Activated CD4-positive, CD25-positive, alpha-beta regulatory T cell treated with anti-CD3 and anti-CD28 coated beads, Interleukin-2, amount 50 U/mL, for 24 hours (primary cell): Measurements from ENCODE around the gene ITGA11.

Experiments used
- ATAC-seq, 2 donors: fragments of 150-1000 bp; cut with Tn5 transposase; one replicate each; pipeline ENCODE4 v1.10.0; 2021; ENCODE audit warnings: mild to moderate bottlenecking in 1 of 2, moderate library complexity in 1 of 2

The ITGA11 gene

DNA sequence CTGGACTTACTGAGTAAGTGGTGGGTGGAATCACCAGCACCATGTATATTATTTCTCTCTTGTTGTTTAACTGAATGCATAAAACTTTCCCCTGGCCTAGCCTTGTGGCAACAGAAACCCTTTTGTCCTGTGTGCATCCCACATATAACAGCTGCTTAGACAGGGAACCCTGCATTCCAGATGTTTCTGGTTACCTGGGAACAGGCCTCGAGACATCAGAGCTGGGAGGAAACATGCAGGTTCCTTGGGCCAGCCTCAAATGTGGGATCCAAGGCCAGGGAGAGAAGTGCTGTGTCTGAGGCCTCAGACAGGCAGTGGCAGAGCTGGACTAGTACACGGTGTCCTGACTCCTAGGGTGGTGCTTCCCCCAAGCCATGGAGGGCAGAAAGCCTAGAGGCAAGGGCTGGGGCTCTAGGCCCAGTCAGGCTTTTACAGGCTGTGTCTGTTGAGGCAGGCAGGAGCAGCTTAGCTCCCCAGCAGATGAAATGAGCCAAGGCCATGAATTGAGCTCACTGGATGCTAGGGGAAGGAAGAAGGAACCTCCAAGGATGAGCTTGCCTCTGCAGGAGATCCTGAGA, 57.7 kb downstream of the ITGA11 start:
- no peak for ATAC-seq

DNA sequence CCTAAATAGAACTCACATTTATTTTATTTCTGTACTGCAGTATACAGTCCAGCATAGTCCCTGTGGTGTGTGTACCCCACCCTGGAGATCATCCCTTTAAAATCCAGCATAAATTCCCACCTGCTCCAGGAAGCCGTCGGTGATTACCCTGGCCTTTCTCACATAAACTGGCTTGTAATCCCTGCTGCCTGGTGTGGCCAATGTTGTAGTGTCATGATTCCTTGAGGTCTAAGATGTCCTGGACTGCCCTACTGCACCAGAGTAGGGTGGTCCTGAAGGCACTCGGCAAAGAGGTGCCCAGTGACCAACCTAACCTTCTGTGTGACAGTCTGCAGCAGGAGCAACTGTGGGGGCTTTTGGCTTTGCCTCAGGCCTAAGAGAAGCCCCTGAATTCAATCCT, 58.9 kb downstream of the ITGA11 start:
- ATAC-seq = no peak

DNA sequence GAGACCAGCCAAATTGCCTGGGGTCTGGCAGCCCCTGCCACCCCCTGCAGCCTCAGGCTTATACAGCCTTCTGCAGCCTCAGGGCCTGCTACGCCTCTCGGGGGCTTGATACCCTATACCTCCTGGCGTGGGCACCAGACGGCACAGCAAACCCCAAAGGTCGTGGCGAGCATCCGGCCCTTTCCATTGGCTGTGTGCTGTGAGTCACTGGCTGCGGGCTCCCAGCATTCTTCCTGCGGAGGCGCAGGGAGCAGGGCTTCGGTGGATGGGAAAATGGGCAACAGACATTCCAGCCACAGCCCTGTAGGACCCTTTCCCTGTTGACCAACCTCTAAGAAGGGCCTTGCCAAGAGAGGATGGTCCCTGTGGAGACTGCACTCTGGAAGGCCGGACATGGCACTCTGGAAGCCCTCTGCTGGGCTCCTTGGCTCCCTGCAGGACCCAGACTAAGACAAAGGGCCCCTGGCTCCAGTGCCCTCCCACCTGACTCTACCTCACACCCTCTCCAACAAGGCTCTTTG, 59.6 kb downstream of the ITGA11 start:
- no peak for ATAC-seq

DNA sequence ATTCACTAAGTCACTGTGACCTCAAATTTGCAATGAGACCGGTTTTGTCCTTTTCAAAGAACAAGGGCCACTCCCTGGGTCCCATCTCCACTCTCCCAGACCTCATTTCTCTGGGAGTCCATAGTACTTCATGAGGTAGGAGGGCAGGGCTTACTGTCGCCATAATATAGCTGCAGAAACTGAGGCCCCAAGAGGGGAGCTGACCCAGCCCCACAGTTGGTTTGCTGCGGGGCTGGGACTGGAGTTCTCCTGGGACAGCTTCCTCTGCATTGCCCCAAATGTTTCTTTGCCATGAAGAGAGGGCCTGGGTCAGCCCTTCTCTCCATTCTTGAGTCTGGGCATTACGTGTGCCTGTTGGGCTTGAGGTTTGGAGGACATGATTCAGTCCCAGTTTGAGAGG, 60.1 kb downstream of the ITGA11 start:
- ATAC-seq = no peak

DNA sequence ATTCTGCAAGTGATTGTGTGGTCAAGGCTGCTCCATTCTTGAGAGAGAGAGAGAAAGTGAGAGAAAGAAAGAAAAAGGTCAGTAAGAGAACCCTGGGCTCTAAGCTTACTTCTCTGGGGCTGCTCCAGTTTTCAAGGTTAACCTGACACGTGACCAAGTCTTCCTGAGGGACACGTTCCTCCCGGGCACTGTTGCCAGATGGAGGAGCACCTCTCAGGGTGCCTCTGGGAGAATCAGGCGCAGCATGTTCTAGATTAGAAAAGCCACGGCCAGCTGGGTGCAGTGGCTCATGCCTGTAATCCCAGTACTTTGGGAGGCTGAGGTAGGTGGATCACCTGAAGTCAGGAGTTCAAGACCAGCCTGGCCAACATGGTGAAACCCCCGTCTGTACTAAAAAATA, 60.8 kb downstream of the ITGA11 start:
- ATAC-seq = no peak

DNA sequence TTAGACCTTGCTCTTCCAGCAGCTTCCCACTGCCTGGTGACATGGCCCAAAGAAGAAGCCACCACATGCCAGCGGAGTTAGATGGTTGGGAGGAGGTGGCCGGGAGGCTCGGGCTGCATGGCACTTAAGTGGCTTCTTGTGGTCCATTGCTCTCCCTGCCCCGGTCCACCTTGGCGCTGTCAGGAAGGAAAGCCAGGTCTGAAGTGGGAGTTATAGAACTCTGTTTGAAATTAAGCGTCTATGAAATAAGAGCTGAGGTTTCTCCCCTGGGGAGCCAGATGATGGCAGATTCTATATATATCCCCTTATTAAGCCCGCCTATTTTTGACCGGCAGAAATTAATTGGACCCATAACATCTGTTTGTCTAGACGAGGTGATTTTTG, 61.2 kb downstream of the ITGA11 start:
- ATAC-seq = no peak

DNA sequence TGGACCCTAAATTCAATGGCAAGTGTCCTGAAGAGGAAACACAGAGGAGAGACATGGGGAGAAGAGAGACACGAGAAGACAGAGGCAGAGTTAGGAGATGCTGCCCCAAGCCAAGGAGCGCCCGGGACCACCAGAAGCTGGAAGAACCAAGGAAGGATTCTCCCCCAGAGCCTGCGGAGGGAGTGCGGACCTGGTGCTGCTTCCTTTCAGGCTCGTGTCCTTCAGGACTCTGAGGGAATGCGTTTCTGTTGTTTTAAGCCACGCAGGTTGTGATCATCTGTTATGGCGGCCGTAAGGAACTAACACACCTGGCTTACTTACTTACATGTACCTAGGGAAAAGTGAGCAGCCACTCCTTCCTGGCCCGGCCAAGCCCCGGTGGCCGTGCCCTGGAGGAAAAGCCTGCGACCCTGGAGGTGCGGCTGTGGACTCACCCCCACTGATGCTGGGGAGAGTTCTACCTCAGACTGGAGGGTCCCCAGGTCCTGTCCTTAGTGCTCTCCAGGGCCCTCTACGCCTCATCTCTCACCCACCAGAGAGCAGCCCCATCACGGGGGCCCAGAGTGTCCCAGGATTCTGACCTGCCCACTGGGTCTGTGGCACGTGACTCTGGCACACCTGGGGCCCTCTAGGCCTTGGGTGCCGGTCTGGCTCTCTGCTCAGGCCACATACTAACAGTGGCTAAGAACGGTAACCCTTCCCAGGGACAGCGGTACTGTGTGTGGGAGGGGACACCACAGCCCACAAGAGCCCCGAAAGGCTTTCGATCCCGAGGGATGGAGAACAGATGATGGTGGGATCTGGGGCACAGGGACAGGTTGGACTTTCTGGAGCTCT, 61.8 kb downstream of the ITGA11 start:
- ATAC-seq = no peak

DNA sequence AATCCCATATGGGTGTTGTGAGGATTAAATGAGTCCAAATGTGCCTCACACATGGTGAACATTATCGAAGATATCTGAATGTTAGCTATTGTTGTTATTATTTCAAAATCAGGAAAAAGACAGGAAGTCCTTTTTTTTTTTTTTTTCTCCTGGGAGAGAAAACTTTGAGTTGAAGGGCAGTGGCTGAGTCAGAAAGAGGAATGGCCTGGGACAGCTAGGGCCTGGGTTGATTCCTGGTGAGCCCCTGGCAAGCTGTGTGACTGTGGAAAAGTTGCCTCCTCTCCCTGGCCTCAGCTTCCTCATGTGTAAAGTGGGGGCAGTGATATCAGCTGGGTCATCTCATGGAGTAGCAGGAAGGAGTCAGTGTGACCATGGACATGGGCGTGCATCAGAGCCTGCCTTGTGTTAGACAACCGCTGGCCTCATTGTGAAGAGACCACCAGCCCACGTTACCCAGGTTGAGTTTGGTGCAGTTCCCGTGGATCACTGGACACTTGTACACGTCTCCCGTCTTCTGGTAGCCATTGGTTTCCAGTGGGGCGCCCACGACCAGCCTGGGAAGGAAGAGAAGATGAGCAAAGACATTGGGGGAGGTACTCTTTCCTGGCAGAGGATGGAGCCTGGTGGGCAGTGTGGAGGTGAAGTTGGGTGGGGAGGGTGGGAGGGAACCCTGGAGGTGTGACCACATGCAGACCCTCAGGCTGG, 63.1 kb downstream of the ITGA11 start:
- no peak for ATAC-seq

DNA sequence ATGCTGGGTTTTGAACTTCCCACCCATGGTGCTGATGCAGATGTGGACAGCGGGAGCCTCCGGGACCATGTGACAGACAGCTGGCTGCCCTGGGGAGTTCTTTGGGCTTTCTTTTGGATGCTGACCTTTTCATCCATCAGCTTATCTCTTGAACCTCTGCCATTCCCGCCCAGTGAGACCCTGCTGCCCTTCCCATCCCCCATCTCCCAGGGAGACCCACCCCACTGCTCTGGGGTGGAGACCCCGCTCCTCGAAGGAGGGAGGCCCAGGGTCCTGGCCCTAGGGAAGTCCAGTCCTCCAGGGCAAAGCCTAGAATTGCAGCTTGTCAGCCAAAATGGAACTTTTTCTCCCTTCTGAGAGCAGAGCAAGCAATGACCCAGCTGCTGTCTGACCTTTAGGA, 64.0 kb downstream of the ITGA11 start:
- ATAC-seq = no peak

DNA sequence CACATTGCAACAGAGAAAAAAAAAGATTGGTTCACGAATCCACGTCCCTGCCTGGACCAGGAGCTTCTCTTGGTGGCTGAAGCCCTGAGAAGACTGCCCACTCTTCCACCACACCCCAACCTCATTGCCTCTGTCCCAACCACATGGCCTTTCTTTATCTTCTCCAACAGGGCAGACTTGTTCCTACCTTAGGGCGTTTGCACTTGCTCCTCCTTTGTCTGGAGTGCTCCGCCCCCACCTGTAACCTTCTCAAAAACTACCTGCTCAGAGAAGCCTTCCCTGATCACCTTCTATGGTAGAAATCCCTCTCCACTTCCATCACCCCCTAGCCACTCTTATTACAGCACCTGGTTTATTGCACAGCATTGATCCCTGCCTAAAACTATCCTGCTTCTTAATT, 64.7 kb downstream of the ITGA11 start:
- ATAC-seq = no peak

DNA sequence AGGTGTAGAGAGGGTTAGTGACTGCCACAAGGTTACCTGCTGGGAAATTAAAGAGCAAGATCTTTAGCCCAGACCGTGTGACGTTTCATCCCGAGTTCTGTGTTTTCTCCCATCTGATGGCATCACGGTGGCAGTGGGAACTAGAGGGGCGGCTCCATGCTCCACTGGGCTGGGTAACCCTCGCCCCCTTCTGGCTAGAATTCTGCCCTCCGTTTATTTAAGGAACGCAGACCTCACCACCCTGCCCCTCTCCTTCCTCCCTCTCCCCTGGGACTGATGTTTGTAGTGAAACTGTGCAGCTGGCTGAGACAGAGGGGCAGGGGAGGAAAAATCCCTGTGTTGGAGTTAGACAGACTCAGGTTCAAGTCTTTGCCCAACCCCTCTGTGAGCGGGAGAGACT, 65.6 kb downstream of the ITGA11 start:
- no peak for ATAC-seq

DNA sequence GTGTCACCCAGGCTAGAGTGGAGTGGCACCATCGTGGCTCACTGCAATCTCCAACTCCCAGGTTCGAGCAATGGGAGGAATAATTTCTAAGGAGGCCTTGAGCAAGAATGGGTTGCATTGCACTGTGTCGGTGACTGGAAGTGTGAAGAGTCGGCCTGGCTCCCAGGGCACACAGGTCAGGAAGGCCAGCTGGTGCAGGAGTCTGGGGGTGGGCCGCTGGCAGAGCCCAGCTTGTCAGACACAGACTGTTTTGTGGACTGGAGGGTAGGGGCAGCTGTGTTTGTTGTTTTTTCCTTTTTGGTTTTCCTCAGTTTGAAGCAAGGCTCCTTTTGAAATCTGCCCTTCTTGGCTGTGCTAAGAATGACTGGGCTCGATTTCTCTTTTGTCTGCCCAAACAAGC, 66.2 kb downstream of the ITGA11 start:
- no peak for ATAC-seq

DNA sequence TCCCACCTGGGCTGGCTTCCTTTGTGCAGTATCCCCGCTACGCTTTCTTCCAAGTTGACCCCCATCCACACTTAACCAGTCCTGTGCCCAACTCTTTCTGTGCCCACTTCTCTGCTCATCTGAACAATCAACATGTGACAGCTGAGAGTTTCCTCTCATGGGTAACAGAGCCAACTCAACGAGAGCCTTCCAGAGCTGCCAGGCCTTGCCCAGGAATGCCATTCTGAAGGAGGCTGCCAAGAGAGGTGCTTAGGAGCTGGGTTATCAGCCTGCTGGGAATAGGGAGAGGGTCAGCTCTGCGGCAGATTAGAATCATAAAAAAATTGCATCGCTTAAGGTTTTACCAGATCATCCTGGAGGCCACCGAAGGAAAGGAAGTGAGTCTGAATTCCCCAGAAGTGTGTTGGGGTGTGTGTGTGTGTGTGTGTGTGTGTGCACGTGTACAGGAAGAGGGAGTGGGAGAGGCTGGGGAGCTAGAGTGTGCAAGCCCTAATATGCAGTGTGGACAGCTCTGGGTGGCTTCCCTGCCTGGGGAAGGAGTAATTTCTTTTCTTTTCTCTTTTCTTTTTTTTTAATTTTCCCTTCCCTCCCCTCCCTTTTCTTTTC, 66.7 kb downstream of the ITGA11 start:
- ATAC-seq = no peak

DNA sequence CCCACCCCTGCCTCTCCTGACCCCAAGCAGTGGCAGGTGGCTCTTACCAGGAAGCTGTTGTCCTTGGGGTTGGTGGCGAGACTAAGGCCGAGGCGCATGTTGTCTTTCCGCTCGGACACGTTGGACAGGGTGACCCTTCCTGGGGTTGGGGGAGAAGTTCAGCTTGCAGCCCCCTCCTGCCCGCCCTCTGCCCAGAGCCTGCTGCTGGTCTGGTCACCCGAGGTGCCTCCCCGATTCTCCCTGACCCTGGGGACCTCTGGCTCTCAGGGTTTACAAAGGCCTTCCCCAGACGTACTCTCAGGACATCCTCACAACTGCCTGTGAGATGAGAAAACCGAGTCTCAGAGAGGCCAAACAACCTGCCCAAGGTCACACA, 67.3 kb downstream of the ITGA11 start:
- no peak for ATAC-seq

DNA sequence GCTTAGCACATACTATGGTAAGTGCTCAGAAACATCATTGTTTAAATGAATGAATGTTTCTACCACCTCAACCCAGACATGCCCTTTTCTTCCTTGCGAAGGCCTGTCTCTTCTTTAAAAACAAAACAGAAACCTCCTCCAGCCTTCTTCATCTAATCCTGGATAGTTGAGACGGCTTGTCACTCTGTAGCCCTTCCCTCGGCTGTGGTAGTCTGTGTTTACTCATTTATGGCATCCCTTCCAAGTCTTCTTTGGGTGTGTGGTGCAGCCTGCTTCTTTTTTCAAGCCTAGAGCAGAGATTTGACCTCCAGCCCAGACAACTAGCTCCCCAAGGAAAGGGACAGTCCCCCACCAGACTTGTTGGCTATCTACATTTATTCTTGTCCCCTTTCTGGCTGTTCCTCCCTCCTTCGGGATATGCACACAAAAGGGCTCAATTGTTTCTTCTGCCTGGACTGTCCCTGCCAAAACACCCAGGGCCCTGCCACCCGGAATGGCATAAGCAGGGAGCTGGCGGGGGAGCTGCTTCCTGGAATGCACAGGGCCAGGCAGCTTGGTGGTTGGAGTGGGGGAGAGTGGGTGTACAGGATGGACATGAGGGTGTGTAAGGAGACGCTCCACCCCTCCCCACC, 67.8 kb downstream of the ITGA11 start:
- ATAC-seq = no peak

DNA sequence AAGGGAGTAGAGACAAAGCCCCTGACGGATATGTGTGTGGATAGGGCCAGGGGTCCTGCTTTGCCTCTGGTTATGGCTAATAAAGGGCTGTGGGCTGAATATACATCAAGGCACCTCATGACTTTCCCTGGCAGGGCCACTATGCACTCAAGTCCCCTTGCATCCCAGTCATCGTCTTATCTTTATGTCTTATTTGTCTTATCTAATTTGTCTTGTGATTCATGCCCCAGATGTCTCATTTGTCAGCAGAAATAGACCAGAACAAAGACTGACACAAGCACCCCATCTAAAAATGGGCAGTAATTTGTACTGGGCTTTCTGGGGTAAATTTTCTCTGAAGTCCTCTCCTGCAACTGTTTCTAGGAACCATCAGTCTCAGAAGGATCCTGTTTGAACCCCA, 68.6 kb downstream of the ITGA11 start:
- no peak for ATAC-seq

DNA sequence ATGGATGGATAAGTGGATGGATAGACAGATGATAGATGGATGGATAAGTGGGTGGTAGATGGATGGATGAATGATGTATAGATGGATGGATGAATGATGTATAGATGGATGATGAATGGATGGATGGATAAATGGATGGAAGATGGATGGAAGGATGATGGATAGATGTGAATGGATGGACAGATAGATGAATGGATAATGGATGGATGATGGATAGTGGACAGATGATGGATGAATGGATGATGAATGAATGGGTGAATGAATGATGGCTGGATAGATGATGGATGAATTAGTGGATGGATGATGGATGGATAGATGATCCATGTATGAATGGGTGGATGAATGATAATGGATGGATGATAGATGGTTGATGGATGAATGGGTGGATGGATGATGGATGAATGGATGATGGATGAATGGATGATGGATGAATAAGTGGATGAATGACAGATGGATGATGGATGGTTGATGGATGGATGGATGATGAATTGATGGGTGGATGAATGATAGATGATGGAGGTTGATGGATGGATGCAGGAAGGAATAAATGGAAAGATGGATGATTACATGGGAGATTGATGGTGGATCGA, 69.3 kb downstream of the ITGA11 start:
- ATAC-seq = no peak

DNA sequence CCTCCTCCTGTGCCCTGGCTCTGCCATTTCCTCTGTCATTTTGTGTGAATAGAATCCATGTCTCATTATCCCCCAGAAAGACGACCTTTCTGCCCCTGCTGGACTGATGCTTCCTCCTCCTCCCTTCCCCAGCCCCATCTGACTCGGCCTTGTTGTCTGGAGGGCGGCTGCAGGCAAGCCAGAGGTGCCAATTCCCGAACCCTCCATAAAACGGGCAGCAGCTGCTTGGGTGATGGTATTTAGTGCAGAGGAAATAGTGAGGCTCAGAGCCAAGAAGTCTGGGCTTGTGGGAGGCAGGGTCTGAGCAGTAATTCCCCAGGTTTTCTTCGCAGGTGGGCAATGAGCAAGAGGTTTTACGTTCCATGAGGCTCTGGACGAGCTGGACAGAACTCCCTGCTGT, 71.2 kb downstream of the ITGA11 start:
- ATAC-seq = no peak

DNA sequence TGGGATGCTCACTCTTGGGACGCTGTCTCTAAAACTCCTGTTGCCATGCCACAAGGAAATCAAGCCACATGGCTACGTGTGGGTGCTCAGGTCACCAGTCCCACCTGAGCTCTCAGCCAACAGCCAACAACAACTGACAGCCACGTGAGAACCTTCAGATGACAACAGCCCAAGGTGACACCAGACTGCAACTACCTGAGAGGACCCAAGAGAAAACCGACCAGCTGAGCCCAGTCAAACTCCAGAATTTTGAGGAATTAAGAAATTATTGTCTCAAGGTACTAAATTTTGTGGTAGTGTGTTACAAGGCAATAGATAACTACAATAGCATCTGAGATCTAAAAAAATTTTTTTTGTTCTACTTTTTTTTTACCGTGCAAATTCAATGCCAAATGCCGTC, 75.2 kb downstream of the ITGA11 start:
- ATAC-seq = no peak

DNA sequence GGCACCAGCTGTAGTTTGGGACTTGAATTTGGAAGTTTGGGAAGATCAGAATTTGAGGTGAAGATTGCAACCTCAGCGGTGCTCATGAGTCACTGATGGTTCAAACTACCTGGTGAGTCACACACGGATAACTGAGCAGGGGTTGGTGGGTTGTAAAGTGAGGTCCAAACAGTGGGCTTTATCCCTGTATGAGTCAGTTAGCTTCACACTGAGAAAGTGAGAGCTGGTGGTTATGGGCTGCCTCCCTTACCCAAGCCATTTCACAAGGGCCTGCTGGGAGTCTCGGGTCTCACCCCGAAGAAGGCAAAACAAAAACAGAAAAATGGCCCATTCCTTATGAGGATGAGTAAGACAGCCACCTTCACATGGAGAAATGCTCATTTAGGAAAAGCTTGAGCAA, 77.0 kb downstream of the ITGA11 start:
- peak in 1 of 2 donors; percentile 25 for ATAC-seq

DNA sequence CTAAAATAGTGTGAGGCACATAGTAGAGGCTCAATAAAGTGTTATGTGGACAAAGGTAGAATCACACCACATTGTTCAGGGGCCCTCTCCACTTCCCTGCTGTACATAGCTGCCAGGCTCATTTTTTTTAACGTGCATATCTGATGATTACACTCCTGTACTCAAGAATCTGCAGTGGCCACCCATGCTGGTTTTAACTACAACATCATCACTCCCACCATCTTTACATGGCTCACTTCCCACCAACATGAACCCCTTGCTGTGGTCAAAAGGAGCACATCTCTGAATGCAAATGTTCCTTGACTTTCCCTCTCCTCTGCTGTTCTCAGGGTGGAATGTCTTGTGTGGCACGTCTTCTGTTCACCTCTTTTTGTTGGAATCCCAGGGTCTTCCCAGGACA, 77.7 kb downstream of the ITGA11 start:
- no peak for ATAC-seq

DNA sequence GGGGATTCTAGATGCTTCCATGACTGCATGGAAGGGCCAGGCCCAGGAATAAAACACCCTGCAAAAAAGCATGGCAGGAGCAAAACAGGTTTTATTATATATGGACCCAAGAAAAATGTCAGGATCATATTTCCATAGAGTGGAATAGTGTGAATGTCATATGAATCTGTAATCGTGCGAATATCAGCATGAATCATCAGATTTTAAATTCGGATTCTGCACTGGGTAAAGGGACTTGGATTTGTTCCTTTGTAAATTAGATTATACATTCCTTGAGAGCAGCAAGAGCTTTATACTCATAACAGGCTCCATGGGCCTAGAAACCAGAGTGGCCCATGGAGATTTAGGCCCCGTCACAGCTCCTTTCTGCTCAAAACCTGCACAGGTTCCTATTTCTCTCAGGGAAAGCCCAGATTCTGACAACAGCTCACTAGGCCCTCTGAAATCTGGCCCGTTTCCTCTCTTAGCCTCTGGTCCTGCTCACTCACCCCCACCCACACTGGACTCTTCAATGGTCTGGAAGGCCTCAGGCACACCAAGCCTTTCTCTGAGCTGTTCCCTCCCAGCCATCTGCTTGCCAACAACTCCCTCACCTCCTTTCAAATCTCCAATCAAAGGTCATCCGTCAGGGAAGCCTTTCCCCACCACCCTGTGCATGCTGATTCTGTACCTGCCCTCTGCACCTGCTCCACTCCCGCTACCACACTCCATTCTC, 78.4 kb downstream of the ITGA11 start:
- ATAC-seq = no peak
